SIG-M5 treated with dmso at 0.1 percent for 504 hours (cell line): ENCODE data around the gene MTHFD1.
"Not testable (repeated sequence)": the region's sequence is repeated elsewhere in the genome, so short reads cannot be mapped to it uniquely, and the experiment has no call there.

ENCODE experiments used
- DNase-seq: peaks from one replicate; lab custom pipeline; 2025; ENCODE audit not compliant: unreplicated experiment; lab: John Stamatoyannopoulos, UW

MTHFD1 gene

GRCh38 chr14:64387782-64388532 lies at the start of gene MTHFD1:
Gene MTHFD1, plus strand, starts transcription at chr14:64388353. Its CDS starts 75 bp downstream, at chr14:64388428.
- peak; percentile 99 for DNase-seq

GRCh38 chr14:64338616-64339316 lies 49.4 kb upstream of the MTHFD1 start:
- peak; percentile 99 for DNase-seq

GRCh38 chr14:64340560-64341196 lies 47.5 kb upstream of the MTHFD1 start:
- DNase-seq, result peak; percentile 6

- DNase-seq, result no peak
Measured at GRCh38 chr14:64347748-64348147, 40.4 kb upstream of the MTHFD1 start.

- peak; percentile 43 for DNase-seq
Measured at GRCh38 chr14:64349741-64350490, 38.2 kb upstream of the MTHFD1 start.

- no peak for DNase-seq
Measured at GRCh38 chr14:64363265-64363846, 24.8 kb upstream of the MTHFD1 start.

- DNase-seq, result no peak
Measured at GRCh38 chr14:64364907-64365306, 23.2 kb upstream of the MTHFD1 start.

GRCh38 chr14:64365358-64365889 lies 22.7 kb upstream of the MTHFD1 start:
- not testable (repeated sequence) for DNase-seq

GRCh38 chr14:64369201-64369600 lies 19.0 kb upstream of the MTHFD1 start:
- no peak for DNase-seq

GRCh38 chr14:64387232-64387781 lies 846 bp upstream of the MTHFD1 start:
- DNase-seq, result no peak

- peak; percentile 29 for DNase-seq
Measured at GRCh38 chr14:64388533-64389285, 556 bp downstream of the MTHFD1 start.

GRCh38 chr14:64391113-64391725 lies 3.1 kb downstream of the MTHFD1 start:
- DNase-seq, result no peak

GRCh38 chr14:64391986-64392385 lies 3.8 kb downstream of the MTHFD1 start:
- DNase-seq, result no peak

GRCh38 chr14:64393189-64393726 lies 5.1 kb downstream of the MTHFD1 start:
- not testable (repeated sequence) for DNase-seq

- no peak for DNase-seq
Measured at GRCh38 chr14:64394423-64394822, 6.3 kb downstream of the MTHFD1 start.

GRCh38 chr14:64394977-64395633 lies 7.0 kb downstream of the MTHFD1 start:
- DNase-seq, result no peak

GRCh38 chr14:64400829-64401459 lies 12.8 kb downstream of the MTHFD1 start:
- DNase-seq, result no peak

- DNase-seq, result no peak
Measured at GRCh38 chr14:64401949-64402348, 13.8 kb downstream of the MTHFD1 start.
